ENCODE measurements around the gene SPATA31C2.
"Not testable (repeated sequence)": the region's sequence is repeated elsewhere in the genome, so short reads cannot be mapped to it uniquely, and the experiment has no call there.

The SPATA31C2 gene

DNA sequence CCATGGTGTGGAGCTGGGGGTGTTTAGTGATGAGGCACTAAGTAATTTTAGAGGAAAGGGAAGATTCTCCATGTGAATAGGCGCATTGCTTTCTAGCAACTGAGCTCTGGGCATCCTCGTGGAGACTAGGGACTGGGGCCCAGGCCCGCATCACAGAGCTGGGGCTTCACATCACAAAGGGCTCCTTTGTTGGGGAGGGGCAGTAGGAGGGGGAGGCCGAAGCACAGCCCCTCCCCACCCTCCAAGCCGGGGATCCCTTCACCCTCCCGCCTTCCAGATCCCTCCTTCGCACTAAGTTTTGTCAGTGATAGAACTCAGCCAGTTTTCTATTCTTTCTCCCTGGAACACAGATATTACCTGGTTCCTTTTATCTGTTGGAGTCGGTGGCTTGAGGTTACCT is at the start of gene SPATA31C2:
Gene SPATA31C2, minus strand, starts transcription at position 101 of the 400 bp plus-strand sequence. Its CDS starts 29 bp downstream, at position 72.
- H3K27me3 ChIP-seq; intact Hi-C loops (cut with DNase I; ENCODE audit: low total_unique reads); H3K27ac ChIP-seq; H3K4me1 ChIP-seq; H3K9me3 ChIP-seq; H3K36me3 ChIP-seq; H3K4me3 ChIP-seq; DNase-seq: not testable (repeated sequence)

DNA sequence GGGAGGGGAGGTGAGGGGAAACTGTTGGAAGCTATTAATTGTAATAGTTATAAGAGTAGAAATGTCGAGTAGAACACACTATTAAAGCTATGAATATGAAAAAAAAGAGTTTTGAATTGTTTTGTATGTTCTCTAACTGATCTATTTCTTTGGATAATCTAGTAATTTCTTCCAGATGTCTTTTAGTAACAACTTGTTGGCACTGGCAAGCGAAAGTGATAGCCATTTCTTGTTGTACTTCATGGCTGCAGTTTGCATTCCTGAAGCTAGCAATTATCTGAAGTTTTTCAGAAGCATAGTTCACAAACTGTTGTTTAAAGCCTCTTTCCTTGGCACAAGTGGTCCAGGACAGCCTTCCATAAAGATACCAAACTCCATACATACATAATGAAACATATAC is 49.4 kb upstream of the SPATA31C2 start:
- Histone ChIP-seq H3K27me3 (no peaks in the 10 kb centered on the region), H3K4me3 (no peak overlapping the region), H3K27ac (no peak overlapping the region), H3K9me3 (no peaks in the 10 kb centered on the region), H3K4me1 (peaks cover 0 to 14% (median 6%) of the 10 kb centered on the region in 4 donors), H3K36me3 (no peaks in the 10 kb centered on the region)
- DNase-seq, result no peak
- intact Hi-C loops (cut with DNase I; ENCODE audit: low total_unique reads), result no loop called here
- TF ChIP-seq, protein P1, sequence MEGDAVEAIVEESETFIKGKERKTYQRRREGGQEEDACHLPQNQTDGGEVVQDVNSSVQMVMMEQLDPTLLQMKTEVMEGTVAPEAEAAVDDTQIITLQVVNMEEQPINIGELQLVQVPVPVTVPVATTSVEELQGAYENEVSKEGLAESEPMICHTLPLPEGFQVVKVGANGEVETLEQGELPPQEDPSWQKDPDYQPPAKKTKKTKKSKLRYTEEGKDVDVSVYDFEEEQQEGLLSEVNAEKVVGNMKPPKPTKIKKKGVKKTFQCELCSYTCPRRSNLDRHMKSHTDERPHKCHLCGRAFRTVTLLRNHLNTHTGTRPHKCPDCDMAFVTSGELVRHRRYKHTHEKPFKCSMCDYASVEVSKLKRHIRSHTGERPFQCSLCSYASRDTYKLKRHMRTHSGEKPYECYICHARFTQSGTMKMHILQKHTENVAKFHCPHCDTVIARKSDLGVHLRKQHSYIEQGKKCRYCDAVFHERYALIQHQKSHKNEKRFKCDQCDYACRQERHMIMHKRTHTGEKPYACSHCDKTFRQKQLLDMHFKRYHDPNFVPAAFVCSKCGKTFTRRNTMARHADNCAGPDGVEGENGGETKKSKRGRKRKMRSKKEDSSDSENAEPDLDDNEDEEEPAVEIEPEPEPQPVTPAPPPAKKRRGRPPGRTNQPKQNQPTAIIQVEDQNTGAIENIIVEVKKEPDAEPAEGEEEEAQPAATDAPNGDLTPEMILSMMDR (IDR thresholded peaks at IDR 0.05), result no peak

DNA sequence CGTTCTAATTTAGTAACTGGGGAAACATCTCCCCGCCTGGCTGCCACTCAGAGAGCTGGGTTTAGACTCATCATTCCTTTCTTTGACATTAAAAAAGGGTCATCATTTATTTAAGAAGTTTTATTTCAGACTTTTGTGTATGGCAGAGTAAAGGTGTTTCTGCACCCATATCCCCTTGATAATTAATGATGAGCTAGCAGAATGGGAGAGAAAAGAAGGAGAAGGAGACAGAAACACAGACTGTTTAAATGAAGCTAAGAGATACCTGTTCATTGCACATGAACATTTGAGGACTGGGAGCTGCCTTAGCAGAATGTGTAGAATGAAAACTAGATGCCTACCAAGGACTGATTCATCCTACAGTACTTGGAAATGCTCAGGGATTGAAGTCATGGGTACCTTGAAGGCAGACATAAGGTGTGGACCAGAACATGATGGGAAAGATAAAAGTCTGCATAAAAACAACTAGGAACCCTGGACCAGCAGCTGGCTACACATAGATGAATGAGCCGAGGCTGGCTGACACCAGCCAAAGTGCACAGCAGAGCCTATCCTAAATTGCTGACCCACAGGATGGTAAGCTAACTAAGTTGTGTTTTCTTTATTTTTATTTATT is 48.3 kb upstream of the SPATA31C2 start:
- DNase-seq, result no peak
- intact Hi-C loops (cut with DNase I; ENCODE audit: low total_unique reads), result no loop called here
- Histone ChIP-seq H3K4me1 (peaks cover 0 to 12% (median 6%) of the 10 kb centered on the region in 4 donors), H3K27me3 (no peaks in the 10 kb centered on the region), H3K36me3 (no peaks in the 10 kb centered on the region), H3K4me3 (no peak overlapping the region), H3K27ac (no peak overlapping the region), H3K9me3 (no peaks in the 10 kb centered on the region)
- TF ChIP-seq, protein P1 (IDR thresholded peaks at IDR 0.05), result no peak

DNA sequence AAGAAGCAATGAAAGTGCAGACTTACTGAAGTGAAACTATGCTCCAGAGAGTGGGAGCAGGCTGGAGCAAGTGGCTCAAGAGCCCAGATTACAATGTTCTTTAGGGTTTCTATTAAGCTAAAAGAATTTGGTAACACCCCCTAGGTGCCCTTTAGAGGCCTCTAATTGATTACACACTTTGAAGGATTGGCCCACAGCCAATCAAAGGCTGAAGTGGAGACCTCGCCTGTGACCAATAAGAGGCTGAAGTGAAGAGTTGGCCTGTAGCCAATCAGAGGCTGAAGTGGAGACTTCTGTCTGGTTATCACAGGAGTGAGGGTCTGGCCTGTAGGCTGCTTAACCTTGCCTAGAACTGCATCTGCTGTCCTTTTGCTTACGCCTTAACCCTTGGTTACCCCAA is 46.7 kb upstream of the SPATA31C2 start:
- no peak overlapping the region for H3K4me3 ChIP-seq
- TF ChIP-seq, protein P1 (IDR thresholded peaks at IDR 0.05), result no peak

DNA sequence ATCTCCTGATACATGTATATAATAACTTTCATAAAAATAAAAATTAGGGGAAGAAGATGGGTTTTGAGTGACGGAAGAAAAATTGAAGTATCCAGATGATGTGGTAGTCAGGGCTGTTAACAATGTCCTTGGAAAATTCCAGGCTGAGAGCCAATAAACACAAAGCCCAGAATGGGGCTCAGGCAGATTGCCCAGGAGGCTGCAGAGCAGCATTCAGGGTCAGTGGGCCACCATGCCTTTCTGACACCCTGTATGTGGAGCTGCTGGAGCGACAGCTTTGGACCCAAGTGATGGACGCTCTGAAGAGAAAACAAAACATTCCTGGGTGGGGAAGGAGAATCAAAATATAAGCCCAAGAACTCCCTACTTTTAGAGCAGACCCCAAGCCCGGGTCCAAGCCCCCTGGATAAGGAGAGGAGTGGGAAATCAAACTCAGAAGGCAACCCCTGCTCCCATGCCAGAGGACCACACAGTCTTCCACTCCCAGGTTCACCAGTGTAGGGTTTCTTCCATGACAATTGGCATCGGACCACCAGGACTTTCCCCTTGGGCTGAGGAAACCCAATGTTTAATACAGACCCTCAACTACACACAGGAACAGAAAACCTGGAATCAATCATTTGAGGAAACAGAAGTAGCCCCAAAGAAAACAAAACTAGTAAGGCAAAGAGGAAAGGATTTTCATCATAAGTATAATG is 45.7 kb upstream of the SPATA31C2 start:
- Histone ChIP-seq H3K4me1 (peaks cover 0 to 12% (median 6%) of the 10 kb centered on the region in 4 donors), H3K27me3 (no peaks in the 10 kb centered on the region), H3K27ac (no peak overlapping the region), H3K4me3 (no peak overlapping the region), H3K36me3 (no peaks in the 10 kb centered on the region), H3K9me3 (no peaks in the 10 kb centered on the region)
- intact Hi-C loops (cut with DNase I; ENCODE audit: low total_unique reads), result no loop called here
- TF ChIP-seq, protein P1 (IDR thresholded peaks at IDR 0.05), result no peak
- no peak for DNase-seq

More for the DNA sequence above, 46.7 kb upstream of the SPATA31C2 start:
- intact Hi-C loops (cut with DNase I; ENCODE audit: low total_unique reads), result no loop called here
- Histone ChIP-seq H3K9me3 (no peaks in the 10 kb centered on the region), H3K27me3 (no peaks in the 10 kb centered on the region), H3K4me1 (peaks cover 0 to 12% (median 6%) of the 10 kb centered on the region in 4 donors), H3K27ac (no peak overlapping the region), H3K36me3 (no peaks in the 10 kb centered on the region)
- DNase-seq, result no peak

DNA sequence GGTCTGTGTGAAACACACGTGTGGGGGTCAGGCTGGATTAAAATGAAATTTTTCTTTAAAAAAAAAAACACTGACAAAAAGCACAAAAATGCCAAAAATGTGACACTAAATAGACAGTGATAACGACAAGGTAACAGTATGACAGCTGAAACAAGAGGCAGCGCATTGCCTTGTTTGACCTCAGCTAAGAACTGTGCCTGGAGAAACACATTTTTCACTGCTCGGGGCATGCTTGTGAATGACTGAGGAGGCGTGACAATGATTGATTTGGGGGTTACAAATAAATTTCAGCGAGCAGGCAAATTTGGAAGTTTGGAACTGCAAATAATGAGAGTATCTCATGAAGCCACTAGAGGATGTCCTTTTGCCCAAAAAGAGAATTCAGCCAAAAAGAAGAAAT is 44.2 kb upstream of the SPATA31C2 start:
- Histone ChIP-seq H3K4me3 (no peak overlapping the region), H3K4me1 (peaks cover 0 to 12% (median 6%) of the 10 kb centered on the region in 4 donors), H3K27me3 (no peaks in the 10 kb centered on the region), H3K36me3 (no peaks in the 10 kb centered on the region), H3K9me3 (no peaks in the 10 kb centered on the region), H3K27ac (no peak overlapping the region)
- intact Hi-C loops (cut with DNase I; ENCODE audit: low total_unique reads), result no loop called here
- DNase-seq, result no peak
- TF ChIP-seq, protein P1 (IDR thresholded peaks at IDR 0.05), result no peak

Measured in tibial artery (tissue), 4 donors.